K562 (cell line): ENCODE measurements around the gene FHIP1B. TPM values are rescaled to one million over a fixed set of nuclear protein-coding genes. Genes with fewer than 3 reads are reported as not detected.
A peak's percentile ranks its signal among the peaks of the same experiment; 100 is the strongest.

Experiments
- ATAC-seq: fragments of 200-7000 bp; cut with Tn5 transposase; 3 replicates; pipeline ENCODE4 v1.9.1; 2020; ENCODE audit warnings: moderate library complexity
- BruUV-seq: library from RNA; stranded (reverse); fragments of 400-500 nt; replicated peaks from 2 replicates; lab custom pipeline; 2021; lab: Mats Ljungman, UMichigan
- CTCF ChIA-PET: fragments of 300-600 bp; formaldehyde crosslinking; extraction: SDS; loops from one replicate; lab custom pipeline; 2021; ENCODE audit warnings: low intra/inter-chr PET ratio; lab: Yijun Ruan, JAX
- POLR2A ChIA-PET: fragments of 300-600, 350-650 bp; sonication (Branson Sonifier 250); formaldehyde crosslinking; extraction: SDS; loops from one replicate; lab custom pipeline; 2021; ENCODE audit warnings: antibody characterized with exemption, inconsistent platforms; lab: Yijun Ruan, JAX
- DNase-seq, 4 experiments: peaks; one replicate each; pipeline versions ENCODE4 v3.0.0 to v3.0.0-alpha.2; 2011 to 2018; ENCODE audit warnings: low spot score in 3 of 4, mixed read lengths in 3 of 4; ENCODE audit errors: extremely low read depth in 1 of 4
- FAIRE-seq: peaks from 2 replicates; lab custom pipeline; 2011; peaks lifted over from hg19 to GRCh38; lab: Jason Lieb, UNC
- H2AFZ ChIP-seq: 2 replicates; pipeline ENCODE4 v1.6.0; 2011; ENCODE audit warnings: low read depth, low read length, control low read depth, inconsistent platforms
- H3K27ac ChIP-seq: fragments of 200-600 bp; 3 replicates; pipeline ENCODE4 v1.8.0; 2011; ENCODE audit warnings: low read depth, mild to moderate bottlenecking, control low read depth, inconsistent platforms, low read length, moderate library complexity, mixed read lengths; ENCODE audit errors: extremely low read depth
- H3K27me3 ChIP-seq, 2 experiments: fragments of 300-600 bp in 1 of 2; 2 replicates in 1 of 2; 3 replicates in 1 of 2; pipeline versions ENCODE4 v1.6.0 to v1.8.0; 2011; ENCODE audit warnings: inconsistent platforms in 2 of 2, low read length in 2 of 2, mild to moderate bottlenecking in 1 of 2, mixed read lengths in 1 of 2, moderate library complexity in 1 of 2; ENCODE audit not compliant: control insufficient read depth in 2 of 2, insufficient read depth in 2 of 2
- H3K36me3 ChIP-seq: fragments of 300-600 bp; 3 replicates; pipeline ENCODE4 v1.8.0; 2011; ENCODE audit warnings: mild to moderate bottlenecking, low read length, inconsistent platforms; ENCODE audit not compliant: control insufficient read depth, insufficient read depth
- H3K4me1 ChIP-seq, 2 experiments: fragments of 200-600 bp in 1 of 2; replicated peaks in 1 of 2; 2 replicates in 1 of 2; 3 replicates in 1 of 2; pipeline versions ENCODE4 v1.5.1 to v1.8.0; 2011; ENCODE audit warnings: inconsistent platforms in 2 of 2, low read length in 2 of 2, mild to moderate bottlenecking in 1 of 2, mixed read lengths in 1 of 2, moderate library complexity in 1 of 2; ENCODE audit not compliant: control insufficient read depth in 2 of 2, insufficient read depth in 2 of 2
- H3K4me2 ChIP-seq: 2 replicates; pipeline ENCODE4 v1.6.1; 2011; ENCODE audit warnings: low read length, control low read depth, inconsistent platforms, mixed read lengths; ENCODE audit not compliant: insufficient read depth
- H3K4me3 ChIP-seq: fragments of 200-600 bp; sonication (generic), shearing (Covaris generic); 2 replicates; pipeline ENCODE4 v1.5.1; 2016; ENCODE audit warnings: control low read depth, inconsistent platforms
- H3K79me2 ChIP-seq: fragments of 200-600 bp; 3 replicates; pipeline ENCODE4 v1.8.0; 2011; ENCODE audit warnings: low read length, inconsistent platforms; ENCODE audit not compliant: control insufficient read depth, insufficient read depth
- H3K9ac ChIP-seq, 2 experiments: 2 replicates each; pipeline versions ENCODE4 v1.6.0 to v1.6.1; 2011; ENCODE audit warnings: low read depth in 2 of 2, low read length in 2 of 2, control low read depth in 1 of 2, inconsistent platforms in 1 of 2, mild to moderate bottlenecking in 1 of 2, mixed read lengths in 1 of 2; ENCODE audit not compliant: insufficient read depth in 1 of 2
- H3K9me1 ChIP-seq: one replicate; pipeline ENCODE4 v1.6.0; 2011; ENCODE audit warnings: inconsistent platforms, mild to moderate bottlenecking, low read length, moderate library complexity; ENCODE audit not compliant: control insufficient read depth, insufficient read depth
- H3K9me3 ChIP-seq: replicated peaks from 2 replicates; pipeline ENCODE4 v1.5.1; 2011; ENCODE audit warnings: low read depth, low read length, inconsistent platforms; ENCODE audit not compliant: control insufficient read depth, insufficient read depth
- H4K20me1 ChIP-seq: replicated peaks from 2 replicates; pipeline ENCODE4 v1.6.1; 2011; ENCODE audit warnings: low read length, inconsistent platforms, mixed read lengths; ENCODE audit not compliant: control insufficient read depth, insufficient read depth
- ARID2 ChIP-seq: fragments of 450-650 bp; IDR thresholded peaks from 2 replicates; pipeline ENCODE4 v1.6.1; 2017; ENCODE audit warnings: antibody characterized with exemption, mild to moderate bottlenecking
- BACH1 ChIP-seq: fragments of 200-800 bp; sonication (Bioruptor generic); IDR thresholded peaks from 2 replicates; pipeline ENCODE4 v1.6.1; 2016; ENCODE audit warnings: missing genetic modification characterization, missing compliant biosample characterization
- BHLHE40 ChIP-seq: IDR thresholded peaks from 2 replicates; pipeline ENCODE4 v1.6.1; 2011; ENCODE audit warnings: low read length, improper control_type of control experiment
- CTBP1 ChIP-seq: fragments of 450-650 bp; IDR thresholded peaks from 2 replicates; pipeline ENCODE4 v1.6.1; 2016; ENCODE audit warnings: borderline replicate concordance
- FOXM1 ChIP-seq, 2 experiments: fragments of 450-650 bp in 1 of 2; sonication (generic) in 1 of 2; formaldehyde crosslinking in 1 of 2; IDR thresholded peaks; 2 replicates each; pipeline versions ENCODE4 v1.6.1 to v1.9.0; 2017 to 2022; ENCODE audit warnings: low read depth in 2 of 2, mild to moderate bottlenecking in 2 of 2, missing genetic modification reagents in 1 of 2, moderate library complexity in 1 of 2
- ILF3 ChIP-seq: fragments of 450-650 bp; IDR thresholded peaks from 2 replicates; pipeline ENCODE4 v1.6.1; 2018; ENCODE audit warnings: antibody characterized with exemption, mild to moderate bottlenecking, moderate library complexity, borderline replicate concordance
- LARP7 ChIP-seq: fragments of 450-650 bp; IDR thresholded peaks from 2 replicates; pipeline ENCODE4 v1.6.1; 2016
- MAFG ChIP-seq: fragments of 450-650 bp; conservative IDR thresholded peaks from 2 replicates; pipeline ENCODE4 v1.6.1; 2016; ENCODE audit warnings: missing genetic modification characterization, missing compliant biosample characterization
- NCOA4 ChIP-seq: fragments of 450-650 bp; IDR thresholded peaks from 2 replicates; pipeline ENCODE4 v1.6.1; 2018; ENCODE audit warnings: mild to moderate bottlenecking; ENCODE audit not compliant: partially characterized antibody
- RB1 ChIP-seq: fragments of 450-650 bp; IDR thresholded peaks from 2 replicates; pipeline ENCODE4 v1.6.1; 2017; ENCODE audit warnings: low read depth, mild to moderate bottlenecking
- TRIM24 ChIP-seq, 2 experiments: fragments of 450-650 bp; IDR thresholded peaks; 2 replicates each; pipeline ENCODE4 v1.6.1; 2016
- TSC22D4 ChIP-seq: fragments of 450-650 bp; IDR thresholded peaks from 2 replicates; pipeline ENCODE4 v1.6.1; 2016; ENCODE audit warnings: missing genetic modification characterization, missing biosample characterization, control low read depth
- ZNF121 ChIP-seq: sonication (generic); formaldehyde crosslinking; conservative IDR thresholded peaks from 2 replicates; pipeline ENCODE4 v1.8.0; 2022; ENCODE audit warnings: missing genetic modification reagents
- ZNF311 ChIP-seq: fragments of 250-450 bp; sonication (Bioruptor Pico); IDR thresholded peaks from 2 replicates; pipeline ENCODE4 v1.4.0; 2020; ENCODE audit warnings: mild to moderate bottlenecking, moderate library complexity
- ZNF766 ChIP-seq: fragments of 200-800 bp; sonication (Bioruptor generic); conservative IDR thresholded peaks from 2 replicates; pipeline ENCODE4 v1.6.1; 2016; ENCODE audit warnings: missing genetic modification characterization, missing compliant biosample characterization
- WGBS: fragments of 100-300 bp; shearing (Covaris generic); methylation state at CpG from one replicate; pipeline ENCODE4 v1.1.6; 2016; ENCODE audit warnings: low coverage, mixed read lengths; ENCODE audit not compliant: insufficient coverage; ENCODE audit errors: missing lambda C conversion rate; 5-methylcytosine and 5-hydroxymethylcytosine counted together
- in situ Hi-C: fragments of 300-500 bp; cut with MboI; formaldehyde crosslinking; loops from 4 replicates; pipeline ENCODE4 v1.15.0; 2018; ENCODE audit warnings: inconsistent platforms, mixed read lengths
- intact Hi-C: fragments of 100-400 bp; cut with micrococcal nuclease; formaldehyde crosslinking; loops from 2 replicates; pipeline ENCODE4 v1.14.2; 2022
- polyA plus RNA-seq, 8 experiments: library from polyadenylated mRNA; depleted of rRNA in 4 of 8; stranded (reverse) in 5 of 8; unstranded in 3 of 8; fragments of >200 nt; fragmentation: Nextera tagmentation in 2 of 8; fragmentation: Illumina TruSeq in 1 of 8; extraction: Ambion mirVana in 2 of 8; extraction: Trizol in 1 of 8; gene quantifications; 2 replicates each; pipeline versions ENCODE4 v1.2.1 to v1.2.3, GENCODE V29; 2011 to 2014; ENCODE audit warnings: inconsistent platforms in 1 of 8, missing spikeins in 1 of 8
- total RNA-seq, 7 experiments: library from RNA; depleted of rRNA in 6 of 7; stranded (reverse); fragments of >200 nt in 6 of 7; fragmentation: Illumina TruSeq in 2 of 7; extraction: Trizol in 2 of 7; gene quantifications; 2 replicates each; pipeline versions ENCODE4 v1.2.1 to v1.2.3, GENCODE V29; 2011 to 2021; ENCODE audit warnings: low replicate concordance in 1 of 7
- TF ChIP-seq, protein P1 (sequence below): fragments of 450-650 bp; IDR thresholded peaks from 2 replicates; pipeline ENCODE4 v1.6.1; 2016
- TF ChIP-seq, protein P2 (sequence below), 2 experiments: fragments of 450-650 bp in 1 of 2; sonication (generic) in 1 of 2; formaldehyde crosslinking in 1 of 2; IDR thresholded peaks in 1 of 2; conservative IDR thresholded peaks in 1 of 2; 2 replicates each; pipeline versions ENCODE4 v1.6.1 to v1.8.1; 2016 to 2023; ENCODE audit warnings: mild to moderate bottlenecking in 2 of 2, moderate library complexity in 2 of 2, inconsistent platforms in 1 of 2, missing genetic modification reagents in 1 of 2
- TF ChIP-seq, protein P3 (sequence below): fragments of 200-800 bp; sonication (Bioruptor generic); IDR thresholded peaks from 2 replicates; pipeline ENCODE4 v1.6.1; 2017; ENCODE audit warnings: missing genetic modification characterization, missing compliant biosample characterization

The FHIP1B gene
- total and polyA plus RNA-seq, 9 of the 15 experiments (the other 6 are each of a cell fraction or from before 2014, with no cell fraction given) = 0.94 to 24.7 (median 15.6) TPM

DNA sequence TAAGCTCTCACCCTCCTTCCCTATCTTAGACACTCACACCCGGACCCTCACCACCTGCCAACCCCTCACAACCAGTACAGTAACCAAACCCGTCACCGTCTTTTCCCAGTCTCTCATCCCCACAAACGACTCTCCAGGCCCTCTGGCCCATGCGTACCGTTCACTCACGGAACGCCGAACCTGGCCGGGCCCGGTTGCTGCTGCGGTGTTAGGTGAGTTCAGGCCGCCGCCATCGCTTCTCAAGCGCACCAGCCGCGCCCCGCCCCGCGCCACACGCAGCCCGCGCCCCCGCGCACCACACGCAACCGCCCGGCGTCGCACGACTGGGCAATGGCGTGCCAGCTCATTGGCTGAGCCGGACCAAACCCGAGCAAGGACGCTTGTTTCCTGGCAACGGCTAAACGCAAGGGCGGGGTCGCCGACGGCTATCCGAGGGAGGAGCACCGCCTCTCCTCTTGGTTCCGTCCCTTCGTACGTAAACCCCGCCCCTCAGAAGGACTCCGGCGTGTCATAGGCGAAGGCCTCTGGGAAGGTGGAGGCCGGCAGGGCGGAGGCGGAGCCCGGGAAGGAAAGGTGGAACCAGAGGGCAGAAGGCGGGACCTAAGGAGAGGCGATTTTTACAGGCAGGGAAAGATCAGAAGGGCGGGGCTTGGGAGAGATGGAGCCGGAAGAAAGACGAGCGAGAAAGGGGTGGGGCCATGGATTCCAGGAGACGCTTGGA is at the start of gene FHIP1B (continued):
- peak; percentile 92 for TF ChIP-seq CTBP1
- no peak for TF ChIP-seq NCOA4
- no peak for TF ChIP-seq ILF3
- peak; percentile 70 for TF ChIP-seq BHLHE40
- TF ChIP-seq ZNF766 = no peak
- TF ChIP-seq TRIM24 (IDR thresholded peaks at IDR 0.05) = no peak
- TF ChIP-seq, protein P1, sequence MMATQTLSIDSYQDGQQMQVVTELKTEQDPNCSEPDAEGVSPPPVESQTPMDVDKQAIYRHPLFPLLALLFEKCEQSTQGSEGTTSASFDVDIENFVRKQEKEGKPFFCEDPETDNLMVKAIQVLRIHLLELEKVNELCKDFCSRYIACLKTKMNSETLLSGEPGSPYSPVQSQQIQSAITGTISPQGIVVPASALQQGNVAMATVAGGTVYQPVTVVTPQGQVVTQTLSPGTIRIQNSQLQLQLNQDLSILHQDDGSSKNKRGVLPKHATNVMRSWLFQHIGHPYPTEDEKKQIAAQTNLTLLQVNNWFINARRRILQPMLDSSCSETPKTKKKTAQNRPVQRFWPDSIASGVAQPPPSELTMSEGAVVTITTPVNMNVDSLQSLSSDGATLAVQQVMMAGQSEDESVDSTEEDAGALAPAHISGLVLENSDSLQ = peak; percentile 78
- TF ChIP-seq, all 486 proteins: peak for 94

DNA sequence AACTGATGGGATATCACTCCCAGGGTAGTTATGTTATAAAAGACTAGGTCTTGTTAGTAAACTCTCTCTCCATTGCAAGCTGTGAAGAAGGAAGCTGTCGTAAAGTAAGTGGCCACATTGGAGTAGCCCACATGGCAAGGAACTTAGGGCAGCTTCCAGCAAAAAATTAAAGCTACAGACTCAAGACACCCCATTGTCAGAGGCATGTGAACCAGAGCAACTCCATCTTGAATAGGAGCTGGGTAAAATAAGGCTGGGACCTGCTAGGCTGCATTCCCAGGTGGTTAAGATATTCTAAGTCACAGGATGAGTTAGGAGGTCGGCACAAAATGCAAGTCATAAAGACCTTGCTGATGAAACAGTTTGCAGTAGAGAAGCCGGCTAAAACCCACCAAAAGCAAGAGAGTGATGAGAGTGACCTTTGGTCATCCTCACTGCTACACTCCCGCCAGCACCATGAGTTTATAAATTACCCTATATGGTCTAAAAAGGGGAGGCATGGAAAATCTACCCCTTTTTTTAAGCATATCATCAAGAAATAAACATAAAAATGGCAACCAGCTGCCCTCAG is 49.1 kb upstream of the FHIP1B start:
- ChIA-PET POLR2A (no interaction called here), CTCF (no interaction called here)
- ATAC-seq = peak; percentile 64
- intact Hi-C loops (no loop called here), in situ Hi-C loops (no loop called here)
- DNase-seq = no peak
- no peaks in the 10 kb centered on the region for H3K4me1 ChIP-seq
- no peak overlapping the region for H3K4me2 ChIP-seq
- 0 out of 2 replicates have a peak, but pooled peaks cover 3% of the 10 kb centered on the region for H4K20me1 ChIP-seq
- no peak for FAIRE-seq
- no peak overlapping the region for H3K9ac ChIP-seq
- no TSS peak for BruUV-seq
- no peak overlapping the region for H3K27ac ChIP-seq
- no peaks in the 10 kb centered on the region for H3K9me3 ChIP-seq
- peaks cover 18 to 34% of the 10 kb centered on the region in 2 experiments for H3K27me3 ChIP-seq
- WGBS = 4% methylated on average over 4 of the region's 4 CpGs
- H2AFZ ChIP-seq = no peak overlapping the region
- H3K4me3 ChIP-seq = no peak overlapping the region
- no peaks in the 10 kb centered on the region for H3K36me3 ChIP-seq
- no peaks in the 10 kb centered on the region for H3K79me2 ChIP-seq
- no peaks in the 10 kb centered on the region for H3K9me1 ChIP-seq
- TF ChIP-seq ZNF766 (peak; percentile 62), ZNF121 (CRISPR knock-in tag) (no peak), MAFG (tag) (peak; percentile 29; the same call in 1 of the 2 replicates), TSC22D4 (tag) (no peak), RB1 (no peak), BACH1 (tag) (peak; percentile 64; the same call in 1 of the 2 replicates), ARID2 (no peak), ZNF311 (CRISPR knock-in tag) (no peak), FOXM1 (IDR thresholded peaks at IDR 0.05; ENCODE audit: low read depth) (no peak), FOXM1 (CRISPR knock-in tag; IDR thresholded peaks at IDR 0.05; ENCODE audit: low read depth) (no peak), LARP7 (no peak)
- TF ChIP-seq, protein P2, sequence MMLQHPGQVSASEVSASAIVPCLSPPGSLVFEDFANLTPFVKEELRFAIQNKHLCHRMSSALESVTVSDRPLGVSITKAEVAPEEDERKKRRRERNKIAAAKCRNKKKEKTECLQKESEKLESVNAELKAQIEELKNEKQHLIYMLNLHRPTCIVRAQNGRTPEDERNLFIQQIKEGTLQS (IDR thresholded peaks at IDR 0.05) = peak; percentile 28; the same call in 1 of the 2 replicates
- TF ChIP-seq, protein P2 (CRISPR knock-in tag; conservative IDR thresholded peaks at IDR 0.05) = no peak
- TF ChIP-seq, protein P3, sequence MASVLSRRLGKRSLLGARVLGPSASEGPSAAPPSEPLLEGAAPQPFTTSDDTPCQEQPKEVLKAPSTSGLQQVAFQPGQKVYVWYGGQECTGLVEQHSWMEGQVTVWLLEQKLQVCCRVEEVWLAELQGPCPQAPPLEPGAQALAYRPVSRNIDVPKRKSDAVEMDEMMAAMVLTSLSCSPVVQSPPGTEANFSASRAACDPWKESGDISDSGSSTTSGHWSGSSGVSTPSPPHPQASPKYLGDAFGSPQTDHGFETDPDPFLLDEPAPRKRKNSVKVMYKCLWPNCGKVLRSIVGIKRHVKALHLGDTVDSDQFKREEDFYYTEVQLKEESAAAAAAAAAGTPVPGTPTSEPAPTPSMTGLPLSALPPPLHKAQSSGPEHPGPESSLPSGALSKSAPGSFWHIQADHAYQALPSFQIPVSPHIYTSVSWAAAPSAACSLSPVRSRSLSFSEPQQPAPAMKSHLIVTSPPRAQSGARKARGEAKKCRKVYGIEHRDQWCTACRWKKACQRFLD = peak; percentile 57; the same call in 1 of the 2 replicates
